Measurements from ENCODE around the gene HIGD1A.

GRCh38 chr3:42786631-42787030 lies 17.7 kb downstream of the HIGD1A start:
- no peak for TF ChIP-seq CTCF (conservative IDR thresholded peaks at IDR 0.05)
- no peak for TF ChIP-seq ZFX (IDR thresholded peaks at IDR 0.05)

Measured in C4-2B (cell line).